Activated B cell treated with CpG ODN at 0.5 μM for 24 hours (primary cell): ENCODE results near the gene NDUFAB1. TPM values are rescaled to one million over a fixed set of nuclear protein-coding genes. Genes with fewer than 3 reads are reported as not detected.
"Not testable (repeated sequence)": the region's sequence is repeated elsewhere in the genome, so short reads cannot be mapped to it uniquely, and the experiment has no call there.

Experiments used
- ATAC-seq: fragments of 200-7000 bp; cut with Tn5 transposase; one replicate; pipeline ENCODE4 v1.10.0; 2021; ENCODE audit warnings: low read depth, mild to moderate bottlenecking, moderate library complexity
- CTCF ChIA-PET: fragments of 350-600 bp; sonication (Branson Sonifier 250); formaldehyde crosslinking; loops from one replicate; lab custom pipeline; 2021; ENCODE audit warnings: antibody characterized with exemption; lab: Charles Lee
- POLR2A ChIA-PET: fragments of 350-600 bp; sonication (Branson Sonifier 250); formaldehyde crosslinking; loops from one replicate; lab custom pipeline; 2021; ENCODE audit warnings: antibody characterized with exemption; lab: Charles Lee
- DNase-seq: peaks from one replicate; pipeline ENCODE4 v3.0.0; 2022
- H3K27ac Mint-ChIP-seq: one replicate; pipeline ENCODE4 v1.8.0; 2020; ENCODE audit warnings: mixed read lengths
- H3K27me3 Mint-ChIP-seq: one replicate; pipeline ENCODE4 v1.8.0; 2021; ENCODE audit warnings: mixed read lengths
- H3K36me3 Mint-ChIP-seq: one replicate; pipeline ENCODE4 v1.8.0; 2021; ENCODE audit warnings: low read depth, mixed read lengths
- H3K4me1 Mint-ChIP-seq: one replicate; pipeline ENCODE4 v1.8.0; 2021; ENCODE audit warnings: mixed read lengths
- H3K4me3 Mint-ChIP-seq: one replicate; pipeline ENCODE4 v1.8.0; 2020; ENCODE audit warnings: mild to moderate bottlenecking, mixed read lengths
- H3K9me3 Mint-ChIP-seq: one replicate; pipeline ENCODE4 v1.8.0; 2020; ENCODE audit warnings: mixed read lengths
- intact Hi-C: fragments of 100-400 bp; cut with micrococcal nuclease; formaldehyde crosslinking; loops from one replicate; pipeline ENCODE4 v1.15.1; 2024
- total RNA-seq: library from RNA; stranded (reverse); gene quantifications from 2 replicates; pipeline ENCODE4 v1.2.3, GENCODE V29; 2022
- TF ChIP-seq, protein P1 (sequence below): fragments of 200-600 bp; IDR thresholded peaks from one replicate; pipeline ENCODE4 v1.8.0; 2022; ENCODE audit warnings: antibody characterized with exemption, mild to moderate bottlenecking

NDUFAB1 gene
- total RNA-seq, 1 donor from 2014 or later = 68.4 TPM

- intact Hi-C loops = no loop called here
- CTCF ChIA-PET = no interaction called here
- DNase-seq (no peak), ATAC-seq (no peak)
- Mint-ChIP-seq H3K36me3 (peaks cover 84% of the 10 kb centered on the region), H3K9me3 (no peaks in the 10 kb centered on the region), H3K27ac (no peak overlapping the region), H3K27me3 (no peaks in the 10 kb centered on the region), H3K4me3 (no peak overlapping the region), H3K4me1 (no peaks in the 10 kb centered on the region)
- POLR2A ChIA-PET = no interaction called here
- TF ChIP-seq, protein P1, sequence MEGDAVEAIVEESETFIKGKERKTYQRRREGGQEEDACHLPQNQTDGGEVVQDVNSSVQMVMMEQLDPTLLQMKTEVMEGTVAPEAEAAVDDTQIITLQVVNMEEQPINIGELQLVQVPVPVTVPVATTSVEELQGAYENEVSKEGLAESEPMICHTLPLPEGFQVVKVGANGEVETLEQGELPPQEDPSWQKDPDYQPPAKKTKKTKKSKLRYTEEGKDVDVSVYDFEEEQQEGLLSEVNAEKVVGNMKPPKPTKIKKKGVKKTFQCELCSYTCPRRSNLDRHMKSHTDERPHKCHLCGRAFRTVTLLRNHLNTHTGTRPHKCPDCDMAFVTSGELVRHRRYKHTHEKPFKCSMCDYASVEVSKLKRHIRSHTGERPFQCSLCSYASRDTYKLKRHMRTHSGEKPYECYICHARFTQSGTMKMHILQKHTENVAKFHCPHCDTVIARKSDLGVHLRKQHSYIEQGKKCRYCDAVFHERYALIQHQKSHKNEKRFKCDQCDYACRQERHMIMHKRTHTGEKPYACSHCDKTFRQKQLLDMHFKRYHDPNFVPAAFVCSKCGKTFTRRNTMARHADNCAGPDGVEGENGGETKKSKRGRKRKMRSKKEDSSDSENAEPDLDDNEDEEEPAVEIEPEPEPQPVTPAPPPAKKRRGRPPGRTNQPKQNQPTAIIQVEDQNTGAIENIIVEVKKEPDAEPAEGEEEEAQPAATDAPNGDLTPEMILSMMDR = no peak
These were observed 11.7 kb downstream of the NDUFAB1 start for GRCh38 chr16:23584186-23585076.

- H3K27me3 Mint-ChIP-seq, DNase-seq, intact Hi-C loops, H3K27ac Mint-ChIP-seq, POLR2A ChIA-PET, ATAC-seq, H3K4me1 Mint-ChIP-seq, H3K9me3 Mint-ChIP-seq, H3K4me3 Mint-ChIP-seq, CTCF ChIA-PET: not testable (repeated sequence)
- peaks cover 81% of the 10 kb centered on the region for H3K36me3 Mint-ChIP-seq
These were observed 12.8 kb downstream of the NDUFAB1 start for GRCh38 chr16:23583271-23583670.

DNA sequence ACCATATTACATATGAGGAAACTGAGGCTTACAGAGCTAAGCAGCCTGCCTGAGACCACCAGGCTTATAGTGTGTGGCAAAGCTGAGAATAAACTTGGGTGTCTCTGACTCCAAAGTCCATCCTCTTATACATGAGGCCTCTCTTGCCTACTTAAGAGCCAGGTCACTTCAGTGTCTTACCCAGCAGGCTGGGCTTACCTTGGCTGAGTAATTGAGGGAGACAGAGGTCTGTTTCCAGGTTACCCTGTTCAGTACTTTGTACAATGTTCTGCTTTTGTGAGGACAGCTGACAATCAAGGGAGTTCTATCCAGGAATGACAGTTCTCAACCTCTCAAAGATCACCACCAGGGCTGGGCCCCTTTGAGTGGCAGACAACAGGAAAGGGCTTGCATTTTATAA, 14.4 kb downstream of the NDUFAB1 start:
- no peak overlapping the region for H3K4me3 Mint-ChIP-seq
- ChIA-PET POLR2A (interaction anchor here (0.7 kb wide), 1 partner anchor 15 kb away, joined by 5 read pairs; no protein-coding TSS in a partner anchor), CTCF (no interaction called here)

DNA sequence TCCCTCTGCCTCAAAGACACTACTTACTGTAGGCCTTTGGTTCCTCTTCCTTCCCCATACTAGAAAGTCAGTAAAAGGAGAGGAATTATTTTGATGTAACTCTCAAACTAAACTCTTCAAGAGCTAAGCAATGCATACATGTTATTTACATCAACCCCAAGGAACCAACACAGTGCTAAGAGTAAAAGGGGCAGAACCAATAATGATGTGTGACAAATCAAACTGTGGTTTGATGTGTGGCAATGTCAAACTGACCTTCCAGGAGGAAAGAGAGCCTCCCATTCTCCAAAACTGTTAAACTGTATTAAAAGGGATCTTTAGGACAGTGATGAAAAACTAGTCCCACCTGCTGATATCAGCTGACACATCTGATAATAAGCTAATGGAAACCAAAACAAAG, 15.7 kb downstream of the NDUFAB1 start:
- CTCF ChIA-PET = interaction anchor here (0.9 kb wide), 1 partner anchor 147 kb away, joined by 4 read pairs; no protein-coding TSS in a partner anchor
- DNase-seq (no peak), ATAC-seq (no peak)
- TF ChIP-seq, protein P1 = no peak
- intact Hi-C loops = no loop called here
- Mint-ChIP-seq H3K27me3 (no peaks in the 10 kb centered on the region), H3K9me3 (no peaks in the 10 kb centered on the region), H3K4me1 (no peaks in the 10 kb centered on the region), H3K36me3 (peaks cover 64% of the 10 kb centered on the region), H3K4me3 (no peak overlapping the region), H3K27ac (no peak overlapping the region)
- POLR2A ChIA-PET = no interaction called here

More for the DNA sequence above, 14.4 kb downstream of the NDUFAB1 start:
- intact Hi-C loops = no loop called here
- TF ChIP-seq, protein P1 = no peak
- DNase-seq (no peak), ATAC-seq (no peak)
- no peaks in the 10 kb centered on the region for H3K4me1 Mint-ChIP-seq
- H3K27me3 Mint-ChIP-seq = no peaks in the 10 kb centered on the region
- H3K36me3 Mint-ChIP-seq = peaks cover 73% of the 10 kb centered on the region
- no peak overlapping the region for H3K27ac Mint-ChIP-seq
- no peaks in the 10 kb centered on the region for H3K9me3 Mint-ChIP-seq

DNA sequence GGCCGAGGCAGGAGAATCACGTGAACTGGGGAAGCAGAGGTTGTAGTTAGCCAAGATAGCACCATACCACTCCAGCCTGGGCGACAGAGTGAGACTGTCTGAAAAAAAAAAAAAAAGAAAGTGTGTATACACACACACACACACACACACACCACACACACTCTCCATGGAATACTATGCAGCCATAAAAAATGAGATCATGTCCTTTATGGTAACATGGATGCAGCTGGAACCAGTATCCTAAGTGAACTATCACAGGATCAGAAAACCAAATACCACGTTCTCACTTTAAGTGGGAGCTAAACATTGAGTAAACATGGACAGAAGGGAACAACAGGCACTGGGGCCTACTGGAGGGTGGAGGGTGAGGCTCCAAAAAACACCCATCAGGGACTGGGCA, 16.7 kb downstream of the NDUFAB1 start:
- H3K27me3 Mint-ChIP-seq = no peaks in the 10 kb centered on the region
- no peak for DNase-seq
- no peak overlapping the region for H3K4me3 Mint-ChIP-seq
- no peaks in the 10 kb centered on the region for H3K9me3 Mint-ChIP-seq
- H3K27ac Mint-ChIP-seq = no peak overlapping the region
- POLR2A ChIA-PET = no interaction called here
- CTCF ChIA-PET = no interaction called here
- no peak for ATAC-seq
- no peaks in the 10 kb centered on the region for H3K4me1 Mint-ChIP-seq
- TF ChIP-seq, protein P1 = no peak
- intact Hi-C loops = no loop called here
- peaks cover 59% of the 10 kb centered on the region for H3K36me3 Mint-ChIP-seq
